HG03045 (cell line): ENCODE measurements around the gene GUCA1C.

Source experiments
- ATAC-seq: cut with Tn5 transposase; IDR thresholded peaks from one replicate; pipeline ENCODE4 v1.9.1; 2021; ENCODE audit warnings: mild to moderate bottlenecking, moderate library complexity; ENCODE audit not compliant: unreplicated experiment

The GUCA1C gene, protein sequence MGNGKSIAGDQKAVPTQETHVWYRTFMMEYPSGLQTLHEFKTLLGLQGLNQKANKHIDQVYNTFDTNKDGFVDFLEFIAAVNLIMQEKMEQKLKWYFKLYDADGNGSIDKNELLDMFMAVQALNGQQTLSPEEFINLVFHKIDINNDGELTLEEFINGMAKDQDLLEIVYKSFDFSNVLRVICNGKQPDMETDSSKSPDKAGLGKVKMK

DNA sequence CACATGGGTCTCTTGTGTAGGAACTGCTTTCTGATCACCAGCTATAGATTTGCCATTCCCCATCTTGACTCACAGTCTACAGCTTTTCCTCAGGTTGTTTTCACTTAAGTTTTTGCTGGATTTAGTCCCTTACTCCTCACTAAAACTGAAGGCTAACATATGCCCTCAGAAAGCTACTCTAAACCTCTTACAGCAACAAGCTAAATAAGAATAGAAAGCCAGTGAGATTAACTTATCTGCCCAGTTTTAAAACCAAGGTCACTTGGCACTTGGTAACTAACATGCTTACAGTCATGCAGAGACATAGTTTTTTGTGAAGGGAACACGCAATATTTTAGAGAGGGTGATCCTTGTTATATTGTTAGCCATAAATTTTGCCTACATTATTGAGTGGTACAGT, at the start of gene GUCA1C:
Gene GUCA1C (minus strand): TSS at position 180 of the 400 bp plus-strand sequence. CDS start 117 bp downstream, at position 63.
- ATAC-seq = no peak

DNA sequence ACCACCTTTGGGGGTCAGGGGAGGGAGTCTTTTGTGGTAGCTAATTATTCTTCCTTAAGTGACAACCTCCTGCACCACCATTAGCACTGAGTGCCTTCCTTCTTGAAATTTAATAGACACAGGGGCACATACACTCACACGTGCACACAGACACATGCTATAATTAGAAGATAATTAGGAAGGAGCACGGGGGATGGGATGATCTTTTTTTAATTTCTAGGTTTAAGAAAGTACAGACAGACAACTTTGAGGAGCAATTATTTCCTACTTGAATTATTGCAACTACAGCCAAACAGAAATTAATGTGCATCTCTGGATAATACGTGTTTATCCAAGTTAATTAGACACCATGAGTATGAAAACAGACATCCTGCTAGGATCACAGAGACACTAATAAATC, 44.8 kb upstream of the GUCA1C start:
- no peak for ATAC-seq

DNA sequence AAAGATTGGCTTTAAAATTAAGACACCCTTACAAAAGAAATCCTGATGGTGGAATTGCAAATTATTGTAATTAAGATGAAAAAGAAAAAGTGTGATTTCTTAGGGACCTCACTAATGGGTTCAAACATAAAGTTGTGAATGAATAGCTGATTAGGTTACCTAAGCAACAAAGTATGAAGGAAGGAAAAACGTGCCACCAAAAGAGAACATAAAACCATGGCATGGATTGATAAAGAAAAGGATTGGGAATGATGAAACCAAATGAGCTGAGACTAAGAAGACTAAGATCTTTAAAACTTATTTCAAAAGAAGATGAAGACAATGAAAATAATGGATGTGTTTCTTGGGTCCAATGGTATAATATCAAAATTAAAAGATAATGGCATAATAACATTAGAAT, 32.2 kb upstream of the GUCA1C start:
- ATAC-seq = no peak

DNA sequence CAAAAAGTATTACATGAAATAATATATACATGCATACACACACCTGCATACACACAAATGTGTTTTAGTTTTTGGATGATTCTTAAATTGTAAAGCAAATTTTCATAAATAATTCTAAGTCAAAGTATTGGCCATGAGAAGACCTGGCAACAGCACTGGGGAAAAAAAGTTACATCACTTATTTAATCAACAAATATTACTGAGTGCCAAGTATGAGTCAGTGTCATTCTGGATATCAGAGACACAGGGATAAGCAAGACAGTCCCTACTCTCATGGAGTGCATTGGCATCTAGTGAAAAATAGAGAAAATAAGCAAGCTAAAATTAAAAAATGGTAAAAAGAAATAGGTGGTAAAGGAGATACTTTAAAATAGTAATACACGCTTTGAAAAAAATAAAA, 29.4 kb upstream of the GUCA1C start:
- ATAC-seq = no peak

DNA sequence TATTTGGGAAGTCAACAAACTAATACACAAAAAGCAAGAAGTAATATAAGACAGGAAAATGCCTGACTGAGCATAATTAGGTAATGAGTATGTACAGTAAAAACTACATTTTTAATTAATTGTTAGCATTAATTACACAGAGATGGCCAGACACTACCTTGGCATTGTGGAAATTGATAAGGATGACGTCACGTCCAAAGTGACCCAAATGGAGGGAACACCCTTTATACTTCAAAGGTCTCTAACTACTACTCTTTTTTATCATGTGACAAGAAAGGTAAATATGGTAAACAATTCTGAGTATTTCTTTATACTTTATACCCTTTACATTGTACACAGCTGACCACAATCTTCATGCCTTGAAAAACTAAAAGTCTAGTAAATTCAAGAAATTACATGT, 22.4 kb upstream of the GUCA1C start:
- no peak for ATAC-seq

DNA sequence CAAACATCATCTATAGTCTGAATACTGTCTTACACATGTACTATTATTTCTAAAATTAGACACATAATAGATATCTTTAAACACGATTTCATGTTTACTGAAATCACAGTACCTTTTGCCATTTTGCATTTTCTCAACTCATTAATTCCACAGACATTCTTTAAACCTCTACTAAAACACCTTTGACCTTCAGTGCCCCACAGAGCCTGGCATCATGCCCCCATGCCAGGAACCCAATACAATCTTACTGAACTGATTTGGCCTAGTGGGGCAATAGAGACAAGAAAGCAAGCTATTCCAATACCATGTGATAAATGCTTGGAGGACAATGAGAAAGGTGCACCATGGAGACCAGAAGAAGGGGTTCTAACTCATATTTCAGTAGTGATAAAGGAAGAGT, 19.3 kb upstream of the GUCA1C start:
- ATAC-seq = no peak

DNA sequence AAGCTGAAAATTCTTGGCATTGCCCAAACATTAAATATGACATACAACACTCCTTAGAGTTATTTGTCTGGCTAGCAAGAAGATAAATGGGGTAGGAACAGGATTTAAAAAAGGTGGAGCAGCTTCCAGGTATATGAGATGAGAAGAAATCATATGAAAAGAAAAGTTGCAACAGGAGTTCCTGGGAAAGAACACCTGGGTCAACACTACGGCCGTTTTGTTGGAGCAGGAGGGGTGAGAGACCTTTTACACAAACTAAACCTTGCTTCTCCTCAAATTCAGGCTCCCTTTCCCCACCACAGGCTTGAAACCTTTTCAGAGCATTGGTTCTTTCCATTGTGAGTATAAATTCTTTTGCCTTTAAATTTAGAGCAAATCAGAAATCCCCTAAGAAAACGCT, 18.8 kb upstream of the GUCA1C start:
- ATAC-seq = no peak

DNA sequence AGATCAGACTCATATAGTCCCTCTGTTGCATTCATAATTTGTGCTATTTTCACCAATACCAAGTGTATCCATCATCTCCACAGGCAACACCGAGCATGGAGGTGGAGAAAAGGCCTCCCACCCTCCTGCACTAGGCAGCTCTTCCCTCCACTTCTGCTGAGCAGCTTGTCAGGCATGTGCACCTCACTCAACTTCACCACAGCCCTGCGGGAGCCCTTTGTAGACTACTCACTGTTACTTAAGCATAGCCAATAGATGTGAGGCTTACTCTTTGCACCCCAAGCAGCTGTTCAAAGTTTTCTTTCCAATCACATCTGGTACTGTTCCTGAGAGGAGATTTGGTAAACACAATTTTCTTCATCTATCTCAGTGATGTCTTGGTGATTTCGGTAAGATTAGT, 16.9 kb upstream of the GUCA1C start:
- no peak for ATAC-seq

DNA sequence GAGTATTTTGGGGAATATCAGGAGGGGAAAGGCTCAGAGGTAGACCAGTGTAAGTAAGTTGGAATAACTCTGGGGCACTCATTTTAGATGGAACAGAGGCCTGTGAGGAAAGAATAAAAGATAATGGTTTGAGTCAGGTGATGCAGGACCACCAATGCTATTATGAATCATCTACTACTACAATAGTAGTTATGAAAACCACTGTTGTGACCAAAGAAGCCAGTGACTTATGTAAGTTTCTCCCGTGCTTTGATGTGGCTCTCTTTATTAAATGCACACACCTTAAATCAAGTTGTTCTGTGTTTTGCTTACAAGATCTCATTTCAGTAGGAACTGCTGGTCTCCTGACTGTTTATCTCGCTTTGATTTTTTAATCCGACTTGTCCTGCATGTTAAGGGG, 13.1 kb upstream of the GUCA1C start:
- no peak for ATAC-seq

DNA sequence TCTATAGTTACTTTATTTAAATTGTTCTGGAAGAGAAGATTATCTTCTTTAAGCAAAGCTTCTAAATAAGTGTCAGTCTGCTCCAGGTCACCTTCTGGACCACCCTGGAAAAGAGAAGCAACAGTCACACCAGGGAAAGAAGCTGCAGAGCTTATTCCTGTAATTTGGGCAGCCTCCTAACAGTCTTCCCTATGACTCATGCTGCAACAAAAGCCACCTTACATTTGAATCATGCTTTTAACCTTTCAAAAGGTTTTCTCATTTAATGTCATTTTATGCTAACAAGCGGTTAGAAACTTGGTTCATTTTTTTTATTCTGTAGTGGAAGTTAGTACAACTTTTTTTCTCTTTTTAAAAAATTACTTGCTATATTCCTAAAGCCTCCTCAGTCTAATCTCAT, 5.3 kb upstream of the GUCA1C start:
- no peak for ATAC-seq

DNA sequence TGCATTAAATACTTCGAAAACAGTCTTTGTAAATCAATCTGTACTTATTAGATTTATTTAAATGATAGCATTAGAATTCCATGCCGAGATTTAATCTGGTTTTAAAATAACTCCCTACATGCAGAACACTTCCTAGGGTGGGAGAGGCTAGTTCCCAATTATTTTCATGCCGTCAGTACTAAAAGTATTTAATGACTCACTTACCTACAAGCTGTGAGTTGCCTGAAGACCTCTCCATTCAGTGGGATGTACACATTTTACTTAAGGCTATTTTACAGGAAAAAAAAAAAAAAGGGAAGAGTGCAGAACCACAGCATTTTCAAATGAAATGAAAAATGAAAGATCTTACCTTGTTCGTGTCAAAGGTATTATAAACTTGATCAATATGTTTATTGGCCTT, 469 bp downstream of the GUCA1C start:
- ATAC-seq = no peak

DNA sequence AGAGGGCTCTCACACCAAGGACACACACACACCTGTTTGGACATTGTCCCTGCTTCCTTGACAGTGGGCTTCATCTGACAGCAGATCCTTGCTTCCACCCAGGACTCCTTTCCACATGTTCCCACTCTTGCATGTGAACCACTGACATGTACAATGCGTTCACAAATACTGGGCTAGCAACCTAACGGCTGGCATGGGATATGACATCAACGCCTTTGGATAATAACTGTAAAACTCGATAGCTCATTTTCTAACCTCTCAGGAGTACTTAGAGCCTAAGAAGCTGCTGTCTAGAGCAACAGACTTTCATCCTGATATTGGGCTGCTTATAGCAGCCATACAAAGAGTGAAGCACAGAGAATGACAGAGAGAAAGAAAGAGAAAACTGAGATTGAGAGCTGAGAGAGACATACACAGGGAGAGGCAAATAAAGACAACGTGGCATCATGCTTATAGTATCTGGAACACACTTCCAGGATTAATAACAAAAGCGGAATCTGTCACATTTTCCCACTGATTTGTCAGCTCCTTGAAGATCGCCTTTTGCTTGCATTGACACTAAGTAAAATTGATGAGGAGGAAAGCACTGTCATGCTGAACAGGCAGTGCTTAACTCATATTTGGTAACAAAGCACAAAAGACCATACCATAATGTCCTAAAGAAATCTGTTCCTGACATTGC, 1.7 kb downstream of the GUCA1C start:
- no peak for ATAC-seq

DNA sequence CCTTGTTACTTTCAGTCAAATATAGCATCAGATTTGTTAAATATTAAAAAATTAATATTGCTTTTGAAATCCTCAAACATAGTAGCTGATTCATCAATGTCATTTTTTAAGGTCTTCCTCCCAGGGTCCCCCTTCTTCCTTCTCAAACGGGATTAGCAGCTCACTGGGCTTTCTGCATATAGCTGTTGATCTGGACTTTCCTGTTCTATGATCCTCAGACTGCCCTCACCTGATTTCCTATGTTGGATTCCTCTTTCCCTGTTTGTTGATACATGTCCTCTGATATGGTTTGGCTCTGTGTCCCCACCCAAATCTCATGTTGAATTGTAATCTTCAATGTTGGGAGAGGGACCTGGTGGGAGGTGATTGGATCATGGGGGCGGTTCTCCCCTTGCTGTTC, 5.8 kb downstream of the GUCA1C start:
- no peak for ATAC-seq

DNA sequence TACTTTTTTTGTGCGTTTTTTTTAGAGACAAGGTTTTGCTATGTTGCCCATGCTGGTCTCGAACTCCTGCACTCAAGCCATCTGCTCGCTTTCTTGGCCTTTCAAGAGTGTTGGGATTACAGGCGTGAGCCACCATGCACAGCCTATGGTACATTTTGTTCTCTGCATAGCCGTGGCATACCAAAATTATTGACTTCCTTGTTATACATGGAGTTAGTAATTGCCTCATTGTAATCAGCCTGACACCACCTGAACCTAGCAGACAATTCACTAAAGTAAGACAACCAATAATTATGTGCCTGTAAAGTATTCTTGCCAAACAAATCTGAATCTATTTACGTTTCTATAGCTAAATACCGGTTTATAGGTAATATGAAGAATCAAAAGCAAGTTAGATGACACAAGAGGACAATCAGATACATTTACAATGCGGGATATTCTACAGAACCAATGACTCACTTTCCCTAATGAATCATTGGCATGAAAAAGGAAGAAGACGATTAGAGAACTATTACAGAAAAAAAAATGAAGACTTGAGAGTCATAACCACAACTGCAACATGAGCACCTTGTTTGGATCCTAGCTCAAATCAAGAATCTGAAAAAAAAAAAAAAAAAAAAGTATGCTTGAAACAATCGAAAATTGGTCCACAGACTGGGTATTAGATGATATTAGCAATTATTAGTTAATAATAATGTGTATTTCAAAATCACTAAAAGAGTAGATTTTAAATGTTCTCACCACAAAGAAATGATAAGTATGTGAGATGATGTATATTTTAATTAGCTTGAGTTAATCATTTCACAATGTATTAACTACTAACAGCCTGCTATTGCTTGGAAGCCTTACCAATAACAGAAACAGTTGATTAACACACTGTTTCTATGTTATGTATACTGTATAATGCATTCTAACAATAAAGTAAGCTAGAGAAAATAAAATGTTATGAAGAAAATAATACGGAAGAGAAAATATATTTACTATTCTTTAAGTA, 7.1 kb downstream of the GUCA1C start:
- no peak for ATAC-seq

DNA sequence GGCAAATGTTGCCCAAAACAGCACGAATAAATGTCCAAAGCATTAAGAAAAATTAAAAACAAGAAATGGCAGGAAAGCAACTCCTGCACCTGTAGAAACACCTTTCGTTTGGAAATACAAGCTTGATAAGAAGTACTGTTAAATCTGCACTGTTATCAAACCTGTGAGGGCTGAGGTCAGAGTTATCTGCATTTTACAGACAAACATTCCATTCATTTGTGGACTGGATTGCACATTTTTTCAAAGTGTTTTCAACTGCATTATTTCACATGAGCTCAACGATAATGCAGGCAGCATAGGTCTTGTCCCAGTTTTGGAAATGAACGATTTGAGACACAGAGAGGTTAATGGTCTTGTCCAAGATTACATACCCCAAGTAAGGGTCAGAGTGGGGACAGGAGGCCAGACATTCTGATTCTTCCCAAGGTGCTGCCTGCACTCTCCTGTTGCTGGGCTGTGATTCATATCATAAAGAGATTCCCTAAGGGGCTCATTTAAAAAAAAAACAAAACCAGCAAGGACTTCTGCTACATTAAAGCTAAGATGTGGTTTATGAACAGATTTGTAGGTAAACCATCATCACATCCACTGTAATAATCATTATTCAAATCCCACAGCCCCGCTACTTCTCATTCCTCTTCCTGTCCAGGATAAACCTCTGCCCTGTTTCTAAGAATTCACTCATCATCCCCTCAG, 13.0 kb downstream of the GUCA1C start:
- no peak for ATAC-seq

DNA sequence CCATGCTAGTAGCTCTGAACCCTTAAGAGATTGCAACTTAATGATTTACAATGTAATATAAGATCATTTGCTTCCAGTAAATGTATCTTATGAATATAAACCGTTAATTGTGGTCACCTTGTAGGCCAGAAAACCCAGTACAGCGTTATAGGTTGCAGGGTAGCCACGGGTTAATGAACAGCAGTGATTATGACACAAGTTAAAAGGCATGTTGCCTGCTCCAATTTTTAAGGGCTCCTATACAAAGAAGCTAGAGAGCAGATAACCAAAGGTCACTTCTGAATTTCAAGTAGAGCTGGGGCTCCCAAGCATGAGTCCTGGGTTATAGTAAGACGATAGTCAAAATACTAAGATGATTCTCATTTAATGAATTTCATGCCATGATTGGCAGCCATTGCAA, 13.5 kb downstream of the GUCA1C start:
- ATAC-seq = no peak

DNA sequence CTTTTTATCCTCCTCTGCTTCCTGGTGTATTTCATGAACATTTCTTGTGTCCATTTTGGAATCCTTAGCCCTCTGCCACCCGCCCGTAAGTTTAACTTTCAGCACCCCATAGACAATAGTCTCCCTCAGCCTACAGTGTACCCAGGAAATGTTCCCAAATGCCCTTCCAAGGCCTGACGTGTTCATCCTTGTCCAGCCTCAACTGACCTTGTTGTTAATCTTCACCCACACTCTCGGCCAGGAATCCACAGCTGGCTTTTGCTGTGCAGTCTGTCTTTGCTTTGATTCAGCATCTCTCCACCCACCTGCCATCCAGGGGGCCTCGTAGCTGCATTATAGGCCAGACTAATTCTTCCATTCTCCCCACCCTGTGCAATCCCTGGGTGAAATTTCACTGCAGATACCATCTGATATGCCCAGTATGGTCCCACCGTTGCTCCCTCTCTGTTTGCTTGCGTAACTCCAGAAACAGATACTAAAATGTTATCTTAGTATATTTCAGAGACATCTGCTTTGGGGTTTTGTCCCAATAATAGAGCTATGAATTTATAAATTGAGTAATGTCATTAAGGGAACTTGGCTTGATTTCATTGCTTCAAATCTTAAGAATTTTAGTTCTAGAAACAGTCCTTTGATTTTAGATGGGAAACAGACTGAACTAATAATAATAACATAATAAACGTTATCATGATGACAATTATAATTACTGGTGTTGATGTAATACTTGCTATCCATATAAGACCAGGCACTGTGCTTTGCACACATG, 16.6 kb downstream of the GUCA1C start:
- ATAC-seq = no peak

DNA sequence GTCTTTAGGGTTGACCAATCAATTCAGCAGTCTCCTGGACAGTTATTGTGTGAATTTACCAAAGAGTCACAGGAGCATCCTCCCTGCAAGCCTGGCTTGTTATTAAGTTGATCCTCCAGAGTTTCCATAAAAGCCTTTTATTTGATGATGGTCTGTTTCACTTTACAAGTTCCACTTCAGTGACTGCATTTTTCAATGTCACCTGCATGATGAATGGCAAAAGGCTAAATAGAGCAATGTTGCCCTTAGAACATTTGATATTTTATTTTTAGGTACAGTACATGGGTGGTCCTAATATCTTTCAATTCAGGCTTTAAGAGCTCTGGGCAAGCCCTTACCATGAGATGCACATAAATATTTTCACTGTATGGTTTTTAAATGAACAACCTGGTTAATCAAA, 22.6 kb downstream of the GUCA1C start:
- ATAC-seq = no peak

DNA sequence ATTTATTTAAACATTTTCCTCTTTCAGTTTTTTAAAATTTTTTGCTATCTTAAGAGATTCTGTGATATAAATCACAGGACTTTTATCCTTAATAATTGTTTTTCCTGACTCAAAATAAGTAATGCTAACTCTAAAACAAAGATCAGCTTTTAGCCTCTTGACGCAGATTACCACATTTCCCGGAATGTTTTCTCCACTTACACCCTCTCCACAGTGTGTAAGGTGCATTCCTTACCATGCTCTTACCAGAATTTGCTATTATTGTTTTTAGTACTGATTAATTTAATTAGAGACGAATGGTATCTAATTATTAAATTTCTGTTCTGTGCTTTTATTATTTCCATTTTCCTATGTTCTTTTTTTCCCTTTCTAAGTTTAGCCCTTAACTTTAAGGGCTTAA, 34.8 kb downstream of the GUCA1C start:
- ATAC-seq = no peak
